A204.1 (cell line): ENCODE data around the gene ABCB4.

Source experiments
- FAIRE-seq: peaks from 2 replicates; lab custom pipeline; 2012; peaks lifted over from hg19 to GRCh38; lab: Jason Lieb, UNC

The ABCB4 gene

DNA sequence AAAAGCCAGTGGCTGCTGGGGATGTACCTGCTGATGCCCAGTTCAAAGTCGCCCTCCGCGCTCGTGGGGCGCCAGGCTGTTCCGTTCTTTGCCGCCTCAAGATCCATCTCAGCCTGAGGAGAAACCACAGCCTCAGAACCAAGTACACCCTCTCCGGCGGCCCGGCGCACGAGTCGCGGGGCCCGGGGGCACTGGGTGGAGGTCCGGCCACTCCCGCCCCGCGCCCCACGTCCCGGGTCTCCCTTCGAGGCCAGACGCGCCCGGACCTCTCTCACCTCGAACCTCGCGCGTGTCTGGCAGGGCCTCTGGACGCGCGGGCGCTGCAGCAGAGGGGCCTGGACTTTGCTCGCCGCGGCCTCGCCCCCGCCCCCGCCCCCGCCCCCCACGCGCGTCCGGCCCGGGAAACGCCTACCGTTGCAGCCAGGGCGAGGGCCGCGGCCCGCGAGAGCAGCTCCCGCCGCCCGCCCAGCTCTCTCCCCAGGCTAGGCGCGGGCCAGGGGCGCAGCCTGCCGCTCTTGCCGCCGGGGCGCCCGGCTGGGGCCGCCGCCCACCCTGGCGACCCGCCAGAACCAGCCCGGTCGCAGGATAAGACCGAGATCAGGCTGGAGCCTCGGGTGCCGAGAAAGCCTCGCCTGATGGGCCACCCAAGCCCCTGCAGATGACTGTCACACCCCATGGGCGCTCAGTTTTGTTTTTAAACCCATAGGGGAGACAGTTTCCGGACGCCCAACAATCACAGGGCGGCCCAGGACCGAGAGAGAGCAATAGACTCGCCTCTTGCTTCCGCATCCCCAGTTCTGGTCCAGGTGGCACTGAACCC lies at the start of gene ABCB4:
Gene ABCB4 (minus strand): TSS at position 322 of the 820 bp plus-strand sequence. CDS start 215 bp downstream, at position 107.
- FAIRE-seq = no peak

DNA sequence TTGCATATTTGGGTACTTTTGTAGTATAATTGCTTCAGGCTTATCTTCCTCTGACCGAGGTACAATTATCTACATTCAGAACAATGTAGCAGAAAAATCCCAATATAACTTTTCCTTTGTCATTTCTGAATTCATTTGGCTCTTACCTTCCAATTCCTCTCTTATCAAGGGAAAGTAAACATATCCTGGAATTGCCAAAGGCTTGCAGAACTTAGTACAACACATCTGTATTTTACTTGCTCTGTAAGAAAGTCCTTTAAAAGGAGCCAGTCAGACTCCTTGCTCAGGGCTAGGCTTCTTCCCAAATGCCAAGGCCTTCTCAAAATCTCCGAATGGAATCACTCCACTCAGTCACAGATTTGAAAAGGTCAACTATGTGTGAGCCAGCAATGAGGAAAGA lies 43.3 kb upstream of the ABCB4 start:
- no peak for FAIRE-seq

GRCh38 chr7:87517891-87518290 lies 42.4 kb upstream of the ABCB4 start:
- FAIRE-seq = no peak

DNA sequence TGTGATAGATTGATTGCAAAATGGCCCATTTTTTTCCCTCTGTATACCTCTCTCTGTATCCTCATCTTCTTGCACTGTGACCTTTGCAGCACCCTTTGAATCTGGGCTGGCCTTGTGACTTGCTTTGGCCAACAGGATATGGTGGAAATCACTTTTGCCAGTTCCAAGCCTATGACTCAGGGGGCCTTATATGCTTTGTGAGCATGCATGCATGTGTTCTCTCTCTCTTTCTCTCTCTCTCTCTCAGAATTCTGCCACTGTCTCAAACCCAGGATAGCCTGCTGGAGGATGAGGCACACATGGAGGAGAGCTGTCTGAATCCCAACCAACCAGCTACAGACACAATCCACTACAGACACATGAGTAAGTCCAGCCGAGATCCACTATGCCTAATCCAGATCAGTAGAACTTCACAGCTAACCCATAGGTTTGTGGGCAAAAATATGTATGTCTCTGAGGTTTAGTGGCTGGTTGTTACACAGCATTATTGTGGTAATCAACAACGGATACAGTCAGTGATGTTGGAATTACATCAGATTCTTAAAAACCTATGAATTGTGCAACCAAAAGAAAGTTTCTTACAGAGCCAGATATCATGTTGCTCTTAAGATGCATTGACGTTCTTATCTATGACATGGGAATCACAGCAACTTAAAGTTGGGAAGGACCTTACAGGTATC lies 41.8 kb upstream of the ABCB4 start:
- no peak for FAIRE-seq

GRCh38 chr7:87513735-87514335 lies 38.4 kb upstream of the ABCB4 start:
- no peak for FAIRE-seq

DNA sequence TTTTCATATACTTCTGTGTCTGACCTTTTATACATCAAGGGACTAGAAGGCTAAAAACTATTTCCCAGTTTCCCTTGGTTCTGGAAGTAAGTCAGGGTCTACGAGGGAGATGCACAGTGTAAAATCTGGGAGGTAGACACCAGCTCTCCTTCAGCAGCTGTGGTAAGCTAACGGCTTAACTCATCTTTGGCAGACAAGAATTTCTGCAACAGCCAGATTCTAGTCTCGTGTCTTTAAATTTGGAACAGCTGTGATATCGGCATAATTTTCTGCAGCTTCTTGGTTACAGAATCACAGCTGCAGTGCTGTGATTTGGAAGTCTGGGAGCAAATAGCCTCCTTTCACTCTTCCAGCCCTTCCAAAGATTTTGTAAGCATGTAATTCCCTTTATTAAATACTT lies 37.4 kb upstream of the ABCB4 start:
- no peak for FAIRE-seq

- no peak for FAIRE-seq
Measured at GRCh38 chr7:87511510-87511909, 36.0 kb upstream of the ABCB4 start.

DNA sequence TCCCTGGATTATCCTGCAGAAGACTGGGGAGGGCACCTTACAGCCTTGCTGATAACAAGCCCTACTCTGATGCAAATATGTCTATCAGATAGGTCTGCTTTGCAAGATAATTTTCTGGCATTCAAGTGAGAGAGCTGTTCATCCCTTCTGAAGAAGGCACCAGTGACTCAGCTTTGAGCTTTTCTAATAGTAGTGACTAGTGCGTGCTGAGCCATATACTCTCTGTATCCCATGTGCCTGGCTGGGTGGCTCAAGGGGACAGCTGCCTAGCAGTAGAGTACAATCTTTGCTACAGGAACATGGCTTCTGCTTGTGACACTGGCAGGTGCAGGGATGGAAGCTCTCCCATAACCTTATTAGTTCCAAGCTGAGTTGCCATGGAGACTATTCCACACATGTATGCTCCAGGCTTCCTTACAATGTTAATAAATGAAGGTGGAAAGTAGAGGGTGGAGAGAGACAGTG lies 35.0 kb upstream of the ABCB4 start:
- FAIRE-seq = no peak

GRCh38 chr7:87507446-87507845 lies 32.0 kb upstream of the ABCB4 start:
- no peak for FAIRE-seq

DNA sequence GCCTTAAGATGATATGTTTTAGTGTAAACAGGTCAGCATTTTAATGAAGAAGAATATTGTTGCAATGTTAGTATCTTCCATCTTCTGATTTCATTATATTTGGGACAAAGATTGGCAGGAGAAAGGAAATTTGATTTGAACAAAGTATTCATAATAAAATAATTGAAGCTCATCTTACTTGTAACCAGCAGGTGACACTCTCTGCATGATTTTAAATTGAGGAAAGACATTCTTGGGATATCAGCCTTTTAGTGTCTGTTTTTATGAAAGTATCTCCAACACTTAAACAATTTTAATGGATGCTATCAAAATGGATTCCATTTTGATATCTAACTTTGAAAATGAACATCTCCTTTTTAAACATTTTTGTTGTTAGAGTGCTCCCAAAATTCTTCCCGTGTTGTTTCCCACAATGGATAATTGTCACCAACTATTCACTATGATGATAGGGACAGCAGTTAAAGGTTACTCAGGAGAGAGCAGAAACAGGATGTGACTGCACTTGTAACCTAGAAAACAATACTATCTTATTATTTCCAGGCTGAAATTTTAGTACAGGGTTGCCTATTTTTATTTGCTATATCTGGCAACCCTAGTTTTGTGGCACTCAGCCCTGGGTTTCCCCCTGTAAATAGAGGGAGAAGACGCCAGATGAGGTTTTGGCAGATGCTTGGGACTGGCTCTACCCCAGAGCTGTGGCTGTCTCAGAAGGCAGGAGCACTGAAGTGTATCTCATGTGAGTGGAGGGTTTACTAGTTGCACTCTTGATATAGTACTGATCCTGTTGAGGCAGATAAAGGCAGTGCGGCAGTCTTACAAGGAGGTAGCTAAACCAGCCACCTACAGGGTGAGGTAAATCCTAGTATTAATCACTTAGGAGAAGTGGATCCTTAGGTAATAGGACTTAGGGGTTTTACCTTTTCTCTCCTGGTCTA lies 31.0 kb upstream of the ABCB4 start:
- FAIRE-seq = peak; percentile 55

DNA sequence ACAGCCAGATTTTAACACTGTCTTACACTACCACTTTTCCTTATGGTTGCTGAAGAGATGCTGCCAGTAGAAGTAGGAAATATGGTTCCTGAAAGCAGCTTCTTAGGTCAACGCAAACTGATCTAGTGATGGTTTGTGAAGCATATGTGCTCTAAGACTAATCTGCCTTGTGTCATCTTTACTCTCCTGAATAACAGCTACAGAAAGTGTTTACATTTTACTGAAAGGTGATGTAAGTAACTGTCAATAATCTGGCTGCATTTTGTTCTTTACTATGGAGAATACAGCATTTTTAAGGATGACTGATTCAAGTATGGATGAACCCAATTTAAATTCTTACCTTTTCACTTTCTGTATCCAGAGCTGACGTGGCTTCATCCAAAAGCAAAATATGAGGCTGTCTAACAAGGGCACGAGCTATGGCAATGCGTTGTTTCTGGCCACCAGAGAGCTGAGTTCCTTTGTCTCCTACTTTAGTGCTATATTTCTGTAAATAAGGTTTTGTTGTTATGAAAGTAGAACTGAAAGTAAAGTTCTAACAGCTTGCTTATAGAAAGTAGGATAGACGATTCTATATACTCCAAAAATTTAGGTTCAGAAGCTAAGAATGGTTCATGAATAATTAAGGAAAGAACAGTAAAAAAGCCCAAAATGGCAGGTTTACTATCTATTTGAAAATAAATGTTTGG lies 30.2 kb upstream of the ABCB4 start:
- FAIRE-seq = no peak

GRCh38 chr7:87505122-87505521 lies 29.6 kb upstream of the ABCB4 start:
- no peak for FAIRE-seq

DNA sequence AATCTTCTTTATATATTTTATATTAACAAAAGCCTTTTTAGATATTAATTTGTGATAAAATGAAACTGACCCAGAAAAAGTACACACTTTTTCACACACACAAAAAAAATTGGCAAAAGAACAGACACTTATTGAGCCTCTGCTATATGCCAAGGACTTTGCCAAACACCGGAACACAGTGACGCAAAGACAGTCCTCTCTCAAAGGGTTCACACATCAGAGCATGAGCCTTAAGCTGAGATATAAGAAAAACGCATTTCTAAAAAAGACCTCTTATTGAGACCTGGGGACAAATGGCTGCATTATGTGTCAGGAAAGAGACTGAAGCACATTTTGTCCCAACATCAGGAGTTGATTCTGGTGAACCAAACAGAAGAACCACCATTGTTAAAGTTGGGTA lies 24.0 kb upstream of the ABCB4 start:
- FAIRE-seq = no peak

GRCh38 chr7:87498893-87499292 lies 23.4 kb upstream of the ABCB4 start:
- no peak for FAIRE-seq

GRCh38 chr7:87497482-87497881 lies 22.0 kb upstream of the ABCB4 start:
- no peak for FAIRE-seq

DNA sequence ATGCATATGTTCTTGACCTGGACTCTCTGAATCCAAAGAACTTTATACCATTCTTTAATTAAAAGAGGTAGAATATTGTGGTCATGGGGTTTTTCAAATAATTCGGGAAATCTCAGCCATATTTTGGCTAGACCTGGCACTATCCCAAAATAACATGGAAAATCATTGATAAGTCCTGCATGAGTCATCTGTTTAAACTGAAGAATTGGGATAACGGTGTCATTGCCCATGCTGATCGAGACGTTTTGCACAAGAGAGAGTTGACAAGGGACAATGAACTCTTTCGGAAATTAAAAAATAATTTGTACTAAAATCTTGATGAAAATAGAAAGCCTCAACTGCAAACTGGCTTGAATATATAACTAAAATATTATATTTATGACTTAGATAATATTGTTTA lies 19.9 kb upstream of the ABCB4 start:
- FAIRE-seq = no peak

DNA sequence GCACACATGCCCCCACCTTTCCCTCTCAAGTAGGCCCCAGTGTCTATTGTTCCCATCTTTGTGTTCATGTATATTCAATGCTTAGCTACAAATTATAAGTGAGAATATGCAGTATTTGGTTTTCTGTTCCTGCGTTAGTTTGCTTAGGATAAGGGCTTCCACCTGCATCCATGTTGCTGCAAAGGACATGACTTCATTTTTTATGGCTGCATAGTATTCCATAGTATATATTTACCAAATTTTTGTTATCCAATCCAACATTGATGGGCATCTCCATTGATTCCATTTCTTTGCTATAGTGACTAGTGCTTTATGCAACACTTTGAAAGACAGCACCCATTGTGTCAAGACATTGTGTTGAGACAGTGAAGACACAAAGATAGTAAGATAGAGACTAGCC lies 19.0 kb upstream of the ABCB4 start:
- FAIRE-seq = no peak

GRCh38 chr7:87483131-87483530 lies 7.7 kb upstream of the ABCB4 start:
- no peak for FAIRE-seq

GRCh38 chr7:87482115-87482514 lies 6.6 kb upstream of the ABCB4 start:
- FAIRE-seq = no peak

DNA sequence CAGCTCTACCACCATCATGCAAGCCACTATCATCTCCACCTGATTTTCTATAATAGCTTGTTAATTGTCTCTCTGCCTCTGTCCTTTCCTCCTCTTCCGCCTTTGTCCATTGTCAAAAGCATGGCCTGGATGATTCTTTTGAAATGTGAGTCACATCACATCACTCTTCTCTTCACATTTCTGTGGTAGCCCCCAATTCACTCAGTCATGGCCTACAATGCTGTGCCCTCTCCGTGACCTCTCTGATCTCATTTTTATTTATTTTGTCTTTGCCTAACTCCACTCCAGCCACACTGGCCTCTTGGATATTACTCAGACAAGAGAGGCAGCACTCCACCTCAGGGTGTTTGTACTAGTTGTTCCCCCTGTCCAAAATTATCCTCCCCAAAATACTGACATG lies 4.9 kb upstream of the ABCB4 start:
- FAIRE-seq = no peak

DNA sequence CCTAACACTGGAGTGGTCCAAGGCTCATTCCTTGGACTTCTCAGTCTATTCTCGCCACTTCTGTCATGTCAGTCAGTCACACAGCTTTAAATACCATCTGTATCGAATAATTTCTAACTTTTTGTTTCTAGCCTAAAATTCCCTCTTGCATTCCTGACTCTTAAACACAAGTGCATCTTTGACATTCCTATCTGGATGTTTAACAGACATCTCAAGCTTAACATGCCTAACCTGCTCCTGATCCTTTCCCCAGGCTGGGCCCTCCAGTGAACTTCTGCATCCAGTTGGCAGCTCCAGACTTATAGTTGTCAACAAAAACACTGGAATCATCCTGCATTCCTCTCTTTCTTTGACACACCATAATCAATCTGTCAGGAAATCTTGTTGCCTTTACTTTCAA lies 4.5 kb upstream of the ABCB4 start:
- no peak for FAIRE-seq

GRCh38 chr7:87476179-87476557 lies 688 bp upstream of the ABCB4 start:
- no peak for FAIRE-seq
